Measurements from ENCODE around the gene CCL15. TPM values are rescaled to one million over a fixed set of nuclear protein-coding genes. Genes with fewer than 3 reads are reported as not detected.
"Not testable (repeated sequence)": the region's sequence is repeated elsewhere in the genome, so short reads cannot be mapped to it uniquely, and the experiment has no call there.

Gene CCL15
- total and polyA plus RNA-seq, 3 donors from 2014 or later, result 0.87 TPM; not detected in 2

- Histone ChIP-seq H3K27ac (no peak overlapping the region), H3K9me3 (no peaks in the 10 kb centered on the region), H3K27me3 (no peaks in the 10 kb centered on the region), H3K4me1 (no peaks in the 10 kb centered on the region), H3K4me3 (no peak overlapping the region), H3K36me3 (ENCODE audit: low read depth, missing control alignments) (no peaks in the 10 kb centered on the region)
- intact Hi-C loops (cut with DNase I; ENCODE audit: low total_unique reads), result no loop called here
- no peak for DNase-seq
- WGBS, 2 donors, result 54 to 58% methylated on average over 10 to 11 of the region's 11 CpGs
- TF ChIP-seq POLR2A (IDR thresholded peaks at IDR 0.05), result no peak
- TF ChIP-seq CTCF (IDR thresholded peaks at IDR 0.05), result no peak
Measured at GRCh38 chr17:35998018-35998545, 3.3 kb downstream of the CCL15 start.

GRCh38 chr17:35995346-35995745, 6.0 kb downstream of the CCL15 start:
- DNase-seq; H3K27me3 ChIP-seq; H3K9me3 ChIP-seq; H3K27ac ChIP-seq; intact Hi-C loops (cut with DNase I; ENCODE audit: low total_unique reads); H3K4me3 ChIP-seq; H3K4me1 ChIP-seq; H3K36me3 ChIP-seq (ENCODE audit: low read depth, missing control alignments): not testable (repeated sequence)
- 70 to 78% methylated on average over 2 of the region's 2 CpGs for WGBS, 2 donors

- Histone ChIP-seq H3K36me3 (ENCODE audit: low read depth, missing control alignments) (no peaks in the 10 kb centered on the region), H3K4me1 (no peaks in the 10 kb centered on the region), H3K4me3 (no peak overlapping the region), H3K9me3 (no peaks in the 10 kb centered on the region), H3K27me3 (no peaks in the 10 kb centered on the region), H3K27ac (no peak overlapping the region)
- WGBS, 2 donors, result 85 to 95% methylated on average over 2 of the region's 2 CpGs
- no peak for DNase-seq
- intact Hi-C loops (cut with DNase I; ENCODE audit: low total_unique reads), result no loop called here
- TF ChIP-seq CTCF (IDR thresholded peaks at IDR 0.05), result no peak
- no peak for TF ChIP-seq POLR2A (IDR thresholded peaks at IDR 0.05)
Measured at GRCh38 chr17:35991075-35991474, 10.3 kb downstream of the CCL15 start.

- H3K4me3 ChIP-seq, result no peak overlapping the region
- intact Hi-C loops (cut with DNase I; ENCODE audit: low total_unique reads), result no loop called here
- no peak overlapping the region for H3K27ac ChIP-seq
- no peaks in the 10 kb centered on the region for H3K36me3 ChIP-seq (ENCODE audit: low read depth, missing control alignments)
- DNase-seq, result no peak
- no peaks in the 10 kb centered on the region for H3K27me3 ChIP-seq
- TF ChIP-seq POLR2A (IDR thresholded peaks at IDR 0.05) (no peak), CTCF (IDR thresholded peaks at IDR 0.05) (no peak)
- no peaks in the 10 kb centered on the region for H3K9me3 ChIP-seq
- no peaks in the 10 kb centered on the region for H3K4me1 ChIP-seq
Measured at GRCh38 chr17:35988164-35988563, 13.2 kb downstream of the CCL15 start.

- Histone ChIP-seq H3K27me3 (no peaks in the 10 kb centered on the region), H3K4me1 (no peaks in the 10 kb centered on the region), H3K36me3 (ENCODE audit: low read depth, missing control alignments) (no peaks in the 10 kb centered on the region), H3K4me3 (no peak within 1 kb of the TSS), H3K9me3 (no peaks in the 10 kb centered on the region), H3K27ac (no peak within 1 kb of the TSS)
- intact Hi-C loops (cut with DNase I; ENCODE audit: low total_unique reads), result no loop called here
- no peak for TF ChIP-seq CTCF (IDR thresholded peaks at IDR 0.05)
- no peak for TF ChIP-seq POLR2A (IDR thresholded peaks at IDR 0.05)
- 61 to 76% methylated on average over 1 of the region's 1 CpG for WGBS, 2 donors
- DNase-seq, result no peak
Measured at GRCh38 chr17:35986643-35987042, 14.7 kb downstream of the CCL15 start, which contains the start of gene CCL14. Gene CCL14 (minus strand): TSS chr17:35986729. CDS start chr17:35986649, 80 bp downstream.

Measured in testis (tissue), 3 donors.